Colonic mucosa (tissue), 4 donors: Measurements from ENCODE around the gene GLYATL2. TPM values are rescaled to one million over a fixed set of nuclear protein-coding genes. Genes with fewer than 3 reads are reported as not detected.

Experiments used
- DNase-seq: peaks from one replicate; pipeline ENCODE4 v3.0.0-alpha.2; 2020
- H3K27ac ChIP-seq: fragments of 200-600 bp; one replicate; pipeline ENCODE4 v1.8.0; 2021
- H3K27me3 ChIP-seq: fragments of 200-600 bp; one replicate; pipeline ENCODE4 v1.8.0; 2021
- H3K36me3 ChIP-seq: fragments of 200-600 bp; one replicate; pipeline ENCODE4 v1.8.0; 2021
- H3K4me1 ChIP-seq: fragments of 200-600 bp; one replicate; pipeline ENCODE4 v1.8.0; 2021; ENCODE audit warnings: mild to moderate bottlenecking
- H3K4me3 ChIP-seq: fragments of 200-600 bp; one replicate; pipeline ENCODE4 v1.8.0; 2021
- H3K9ac ChIP-seq, 2 donors: one replicate each; pipeline ENCODE4 v1.7.0; 2013; ENCODE audit warnings: control low read depth in 2 of 2, low read depth in 2 of 2, low read length in 2 of 2
- H3K9me3 ChIP-seq: fragments of 200-600 bp; one replicate; pipeline ENCODE4 v1.8.0; 2021
- intact Hi-C: fragments of 100-400 bp; cut with DNase I; formaldehyde crosslinking; loops from one replicate; pipeline ENCODE4 v1.14.1; 2022
- total RNA-seq, 2 donors: library from RNA; stranded (reverse); fragmentation: NEBNext Ultra II Directional in 1 of 2; extraction: Animal tissue kit (Norgen Biotek cat#: 25700) in 1 of 2; gene quantifications; one replicate each; pipeline ENCODE4 v1.2.1, GENCODE V29; 2021
- TF ChIP-seq, protein P1 (sequence below): fragments of 200-600 bp; IDR thresholded peaks from one replicate; pipeline ENCODE4 v1.8.0; 2022; ENCODE audit warnings: antibody characterized with exemption, mild to moderate bottlenecking
- donor health status: healthy.
- donor health status: DM: no; HTN: no; CAD: no.
- donor health status: DM: no; HTN: no; CAD: no.

The GLYATL2 gene
- total RNA-seq: under 1 TPM in 1 of 2 donors, not detected in 1; 0.22 TPM

GRCh38 chr11:58844361-58845005, at the start of gene GLYATL2:
Gene GLYATL2 (minus strand): TSS chr11:58844704. CDS start chr11:58839612, 5,092 bp downstream.
- intact Hi-C loops: no loop called here
- no peaks in the 10 kb centered on the region for H3K27me3 ChIP-seq
- no peaks in the 10 kb centered on the region for H3K4me1 ChIP-seq
- DNase-seq: no peak
- H3K4me3 ChIP-seq: no peak within 1 kb of the TSS
- H3K9me3 ChIP-seq: no peaks in the 10 kb centered on the region
- no peaks in the 10 kb centered on the region for H3K36me3 ChIP-seq
- H3K9ac ChIP-seq: no peak within 1 kb of the TSS
- no peak within 1 kb of the TSS for H3K27ac ChIP-seq
- TF ChIP-seq, protein P1, sequence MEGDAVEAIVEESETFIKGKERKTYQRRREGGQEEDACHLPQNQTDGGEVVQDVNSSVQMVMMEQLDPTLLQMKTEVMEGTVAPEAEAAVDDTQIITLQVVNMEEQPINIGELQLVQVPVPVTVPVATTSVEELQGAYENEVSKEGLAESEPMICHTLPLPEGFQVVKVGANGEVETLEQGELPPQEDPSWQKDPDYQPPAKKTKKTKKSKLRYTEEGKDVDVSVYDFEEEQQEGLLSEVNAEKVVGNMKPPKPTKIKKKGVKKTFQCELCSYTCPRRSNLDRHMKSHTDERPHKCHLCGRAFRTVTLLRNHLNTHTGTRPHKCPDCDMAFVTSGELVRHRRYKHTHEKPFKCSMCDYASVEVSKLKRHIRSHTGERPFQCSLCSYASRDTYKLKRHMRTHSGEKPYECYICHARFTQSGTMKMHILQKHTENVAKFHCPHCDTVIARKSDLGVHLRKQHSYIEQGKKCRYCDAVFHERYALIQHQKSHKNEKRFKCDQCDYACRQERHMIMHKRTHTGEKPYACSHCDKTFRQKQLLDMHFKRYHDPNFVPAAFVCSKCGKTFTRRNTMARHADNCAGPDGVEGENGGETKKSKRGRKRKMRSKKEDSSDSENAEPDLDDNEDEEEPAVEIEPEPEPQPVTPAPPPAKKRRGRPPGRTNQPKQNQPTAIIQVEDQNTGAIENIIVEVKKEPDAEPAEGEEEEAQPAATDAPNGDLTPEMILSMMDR: no peak

- no peak overlapping the region for H3K4me3 ChIP-seq
- no peak overlapping the region for H3K9ac ChIP-seq
- H3K27ac ChIP-seq: no peak overlapping the region
- H3K27me3 ChIP-seq: no peaks in the 10 kb centered on the region
- H3K9me3 ChIP-seq: no peaks in the 10 kb centered on the region
- no peaks in the 10 kb centered on the region for H3K4me1 ChIP-seq
- TF ChIP-seq, protein P1: no peak
- intact Hi-C loops: loop anchor here (10.0 kb wide), 1 partner anchor 239 kb away; no protein-coding TSS in a partner anchor
- no peak for DNase-seq
- H3K36me3 ChIP-seq: no peaks in the 10 kb centered on the region
These were observed 49.4 kb upstream of the GLYATL2 start for GRCh38 chr11:58893899-58894298.

DNA sequence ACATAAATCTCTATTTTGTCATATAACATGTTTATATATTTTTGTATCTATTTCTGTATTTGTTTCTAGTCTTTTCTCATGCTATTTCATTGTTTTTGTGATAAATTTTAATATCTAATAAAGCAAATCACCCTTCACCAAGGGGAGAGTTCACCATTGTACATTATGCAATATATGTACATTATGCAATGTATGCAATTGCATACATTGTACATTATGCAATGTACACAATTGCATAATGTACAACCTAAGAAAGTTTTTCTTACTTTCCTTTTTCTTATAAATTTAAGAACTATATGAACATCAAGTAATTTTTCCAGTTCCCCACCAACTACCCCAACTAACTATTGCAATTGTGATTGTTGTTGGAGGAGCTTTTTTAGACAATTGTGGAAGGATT, 44.1 kb upstream of the GLYATL2 start:
- Histone ChIP-seq H3K4me3 (no peak overlapping the region), H3K27ac (no peak overlapping the region), H3K9me3 (no peaks in the 10 kb centered on the region), H3K4me1 (no peaks in the 10 kb centered on the region), H3K27me3 (no peaks in the 10 kb centered on the region), H3K36me3 (no peaks in the 10 kb centered on the region), H3K9ac (no peak overlapping the region)
- no peak for DNase-seq
- intact Hi-C loops: no loop called here
- TF ChIP-seq, protein P1: no peak

GRCh38 chr11:58887452-58887851, 42.9 kb upstream of the GLYATL2 start:
- no peak for DNase-seq
- Histone ChIP-seq H3K9me3 (no peaks in the 10 kb centered on the region), H3K27me3 (no peaks in the 10 kb centered on the region), H3K4me1 (no peaks in the 10 kb centered on the region), H3K27ac (no peak overlapping the region), H3K9ac (no peak overlapping the region), H3K36me3 (no peaks in the 10 kb centered on the region), H3K4me3 (no peak overlapping the region)
- intact Hi-C loops: no loop called here
- TF ChIP-seq, protein P1: no peak

DNA sequence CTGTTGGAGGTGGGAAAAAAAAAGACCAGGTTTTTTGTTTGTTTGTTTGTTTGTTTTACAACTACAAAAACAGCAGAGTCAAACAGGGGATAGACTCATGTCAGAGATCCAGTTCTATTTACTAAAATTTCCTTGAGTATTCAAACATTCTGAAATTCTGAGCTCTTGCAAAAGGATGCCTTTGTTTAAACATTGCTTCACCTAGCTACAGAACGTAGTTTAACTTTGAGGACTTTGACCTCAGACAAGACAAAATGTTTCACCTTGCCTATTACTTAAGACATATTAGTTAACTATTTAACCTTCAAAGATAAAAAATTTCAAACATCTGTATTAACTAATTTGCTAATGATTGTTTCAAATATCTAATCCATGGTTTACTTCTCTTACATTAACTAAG, 36.1 kb upstream of the GLYATL2 start:
- no peak overlapping the region for H3K9ac ChIP-seq
- H3K4me1 ChIP-seq: no peaks in the 10 kb centered on the region
- no peaks in the 10 kb centered on the region for H3K27me3 ChIP-seq
- intact Hi-C loops: no loop called here
- DNase-seq: no peak
- TF ChIP-seq, protein P1: no peak
- no peaks in the 10 kb centered on the region for H3K36me3 ChIP-seq
- H3K27ac ChIP-seq: no peak overlapping the region
- no peak overlapping the region for H3K4me3 ChIP-seq
- no peaks in the 10 kb centered on the region for H3K9me3 ChIP-seq
